HCT116 (cell line): Measurements from ENCODE around the gene IRF2BP2. TPM values are rescaled to one million over a fixed set of nuclear protein-coding genes. Genes with fewer than 3 reads are reported as not detected.

ENCODE experiments used
- ATAC-seq: fragments of 200-7000 bp; cut with Tn5 transposase; 2 replicates; pipeline ENCODE4 v1.9.1; 2020; ENCODE audit warnings: mild to moderate bottlenecking, moderate library complexity
- BruUV-seq: library from RNA; stranded (reverse); fragments of 400-500 nt; replicated peaks from 2 replicates; lab custom pipeline; 2021; lab: Mats Ljungman, UMichigan
- CTCF ChIA-PET: fragments of 300-600 bp; sonication (Branson Sonifier 250); formaldehyde crosslinking; loops from one replicate; lab custom pipeline; 2021; ENCODE audit warnings: antibody characterized with exemption; lab: Charles Lee
- POLR2A ChIA-PET: fragments of 300-600, 350-600 bp; sonication (Branson Sonifier 250); formaldehyde crosslinking; loops from one replicate; lab custom pipeline; 2021; ENCODE audit warnings: antibody characterized with exemption; lab: Charles Lee
- RAD21 ChIA-PET, 2 experiments: fragments of 300-600 bp; sonication (Branson Sonifier 250); formaldehyde crosslinking; loops; one replicate each; lab custom pipeline; 2023; ENCODE audit warnings: low total read pairs in 2 of 2; ENCODE audit not compliant: uncharacterized antibody in 2 of 2, unreplicated experiment in 2 of 2, low non-redundant PET in 1 of 2; lab: Charles Lee
- DNase-seq: peaks from one replicate; pipeline ENCODE4 v3.0.0-alpha.2; 2010; ENCODE audit warnings: low read depth, low spot score
- H2AFZ ChIP-seq: fragments of 200-600 bp; shearing (Covaris generic), sonication (generic); 2 replicates; pipeline ENCODE4 v1.6.1; 2017; ENCODE audit warnings: low read depth, mixed run types, mixed read lengths, antibody characterized with exemption, low read length; ENCODE audit not compliant: poor library complexity, severe bottlenecking
- H3K27ac ChIP-seq: 2 replicates; pipeline ENCODE4 v1.5.1; 2012; ENCODE audit warnings: low read depth, low read length
- H3K27me3 ChIP-seq: fragments of 200-600 bp; sonication (generic); 2 replicates; pipeline ENCODE4 v1.6.1; 2016; ENCODE audit warnings: mixed run types, low read length, mixed read lengths; ENCODE audit not compliant: insufficient read depth
- H3K36me3 ChIP-seq, 2 experiments: fragments of 200-500 bp in 1 of 2; fragments of 200-600 bp in 1 of 2; sonication (Bioruptor generic) in 1 of 2; sonication (generic) in 1 of 2; 2 replicates each; pipeline versions ENCODE4 v1.5.1 to v1.6.1; 2014 to 2016; ENCODE audit warnings: low read length in 2 of 2, inconsistent platforms in 1 of 2, mixed read lengths in 1 of 2, mixed run types in 1 of 2; ENCODE audit not compliant: insufficient read depth in 2 of 2, control insufficient read depth in 1 of 2
- H3K4me1 ChIP-seq, 2 experiments: fragments of 200-600 bp in 1 of 2; sonication (generic) in 1 of 2; 2 replicates each; pipeline versions ENCODE4 v1.5.1 to v1.6.1; 2012 to 2017; ENCODE audit warnings: low read length in 2 of 2, inconsistent platforms in 1 of 2, mild to moderate bottlenecking in 1 of 2, mixed read lengths in 1 of 2, mixed run types in 1 of 2, moderate library complexity in 1 of 2; ENCODE audit not compliant: insufficient read depth in 2 of 2, control insufficient read depth in 1 of 2
- H3K4me2 ChIP-seq: fragments of 200-600 bp; sonication (generic); 2 replicates; pipeline ENCODE4 v1.6.1; 2017; ENCODE audit warnings: mixed run types, low read length, mixed read lengths
- H3K4me3 ChIP-seq, 2 experiments: fragments of 200-600 bp in 1 of 2; sonication (generic) in 1 of 2; replicated peaks in 1 of 2; 2 replicates each; pipeline ENCODE4 v1.5.1; 2011 to 2016; ENCODE audit warnings: low read length in 2 of 2, control low read depth in 1 of 2, low read depth in 1 of 2, mild to moderate bottlenecking in 1 of 2, mixed read lengths in 1 of 2, mixed run types in 1 of 2
- H3K79me2 ChIP-seq: fragments of 200-600 bp; sonication (generic); 2 replicates; pipeline ENCODE4 v1.6.1; 2017; ENCODE audit warnings: mild to moderate bottlenecking, mixed run types, low read length, moderate library complexity, mixed read lengths; ENCODE audit not compliant: insufficient read depth
- H3K9ac ChIP-seq: fragments of 200-600 bp; sonication (generic); 2 replicates; pipeline ENCODE4 v1.6.1; 2016; ENCODE audit warnings: low read length, mixed read lengths
- H3K9me2 ChIP-seq: fragments of 200-600 bp; sonication (generic), shearing (Covaris generic); 2 replicates; pipeline ENCODE4 v1.6.1; 2017; ENCODE audit warnings: mixed run types, mild to moderate bottlenecking, moderate library complexity; ENCODE audit not compliant: insufficient read depth
- H3K9me3 ChIP-seq, 2 experiments: fragments of 200-500 bp in 1 of 2; fragments of 200-600 bp in 1 of 2; sonication (Bioruptor generic) in 1 of 2; sonication (generic) in 1 of 2; 2 replicates each; pipeline ENCODE4 v1.6.1; 2014 to 2017; ENCODE audit warnings: low read length in 2 of 2, mixed read lengths in 2 of 2, inconsistent platforms in 1 of 2, low read depth in 1 of 2, mild to moderate bottlenecking in 1 of 2, mixed run types in 1 of 2, moderate library complexity in 1 of 2; ENCODE audit not compliant: control insufficient read depth in 1 of 2, insufficient read depth in 1 of 2
- H4K20me1 ChIP-seq: fragments of 200-600 bp; sonication (generic), shearing (Covaris generic); 2 replicates; pipeline ENCODE4 v1.6.1; 2017; ENCODE audit warnings: mixed run types, mild to moderate bottlenecking, moderate library complexity; ENCODE audit not compliant: insufficient read depth
- CBX3 ChIP-seq: IDR thresholded peaks from 2 replicates; pipeline ENCODE4 v1.6.1; 2012; ENCODE audit warnings: low read depth
- CEBPB ChIP-seq: IDR thresholded peaks from 2 replicates; pipeline ENCODE4 v1.6.1; 2012; ENCODE audit warnings: low read depth
- EGR1 ChIP-seq: IDR thresholded peaks from 2 replicates; pipeline ENCODE4 v1.6.1; 2012; ENCODE audit warnings: low read depth
- ELF1 ChIP-seq: IDR thresholded peaks from 2 replicates; pipeline ENCODE4 v1.6.1; 2012; ENCODE audit warnings: low read depth, borderline replicate concordance
- EZH2 ChIP-seq: fragments of 200-600 bp; sonication (generic); IDR thresholded peaks from 2 replicates; pipeline ENCODE4 v1.6.1; 2017; ENCODE audit warnings: antibody characterized with exemption, mixed run types
- FOSL1 ChIP-seq: IDR thresholded peaks from 2 replicates; pipeline ENCODE4 v1.6.1; 2012; ENCODE audit warnings: low read depth
- JUND ChIP-seq: IDR thresholded peaks from 2 replicates; pipeline ENCODE4 v1.6.1; 2012
- MAX ChIP-seq: IDR thresholded peaks from 2 replicates; pipeline ENCODE4 v1.6.1; 2012
- POLR2A ChIP-seq: IDR thresholded peaks from 2 replicates; pipeline ENCODE4 v1.7.0; 2011; ENCODE audit warnings: borderline replicate concordance; ENCODE audit not compliant: insufficient read depth, insufficient read length; ENCODE audit errors: extremely low read depth
- POLR2AphosphoS5 ChIP-seq: IDR thresholded peaks from 2 replicates; pipeline ENCODE4 v1.6.1; 2011; ENCODE audit warnings: mild to moderate bottlenecking, low read depth, low read length, moderate library complexity
- SP1 ChIP-seq: IDR thresholded peaks from 2 replicates; pipeline ENCODE4 v1.6.1; 2012; ENCODE audit warnings: low read depth
- SRF ChIP-seq: IDR thresholded peaks from 2 replicates; pipeline ENCODE4 v1.6.1; 2012; ENCODE audit warnings: low read depth
- TCF7L2 ChIP-seq: IDR thresholded peaks from 2 replicates; pipeline ENCODE4 v1.7.0; 2011; ENCODE audit warnings: borderline replicate concordance, inconsistent platforms; ENCODE audit not compliant: insufficient read depth, insufficient read length; ENCODE audit errors: extremely low read depth
- YY1 ChIP-seq: IDR thresholded peaks from 2 replicates; pipeline ENCODE4 v1.6.1; 2011; ENCODE audit warnings: low read length, low read depth, moderate library complexity, mild to moderate bottlenecking; ENCODE audit not compliant: insufficient replicate concordance; ENCODE audit errors: extremely low read depth
- ZBTB33 ChIP-seq: IDR thresholded peaks from 2 replicates; pipeline ENCODE4 v1.6.1; 2011; ENCODE audit warnings: mild to moderate bottlenecking, low read length, moderate library complexity; ENCODE audit not compliant: insufficient replicate concordance; ENCODE audit errors: extremely low read depth
- ZFX ChIP-seq: fragments of 450-650 bp; IDR thresholded peaks from 2 replicates; pipeline ENCODE4 v1.6.1; 2017
- ZNF274 ChIP-seq: fragments of 200-500 bp; sonication (Bioruptor generic); IDR thresholded peaks from 2 replicates; pipeline ENCODE4 v1.6.1; 2014; ENCODE audit warnings: mild to moderate bottlenecking, low read depth, low read length, inconsistent platforms
- intact Hi-C: fragments of 100-400 bp; cut with micrococcal nuclease; formaldehyde crosslinking; loops from 2 replicates; pipeline ENCODE4 v1.10.0; 2022
- total RNA-seq: library from RNA; stranded (reverse); gene quantifications from one replicate; pipeline ENCODE4 v1.2.1, GENCODE V29; 2021; ENCODE audit not compliant: unreplicated experiment

Gene IRF2BP2
- total RNA-seq, 1 experiment from 2014 or later = 61.3 TPM

- H3K36me3 ChIP-seq = no peaks in the 10 kb centered on the region
- TF ChIP-seq POLR2A (no peak), EGR1 (no peak), ELF1 (no peak), MAX (peak; percentile 41; the same call in 1 of the 2 replicates), YY1 (peak; percentile 15), CEBPB (no peak), FOSL1 (peak; percentile 93), ZBTB33 (no peak), SP1 (peak; percentile 55), POLR2AphosphoS5 (peak; percentile 28; the same call in 1 of the 2 replicates), EZH2 (no peak), CBX3 (0 out of 2 replicates have a peak, but pooled peaks have one; percentile 34), ZFX (no peak), JUND (peak; percentile 82), ZNF274 (no peak), SRF (no peak), TCF7L2 (peak; percentile 78)
- H3K4me2 ChIP-seq = peak overlapping the region; percentile 64
- H3K27ac ChIP-seq = no peak overlapping the region
- H3K79me2 ChIP-seq = no peaks in the 10 kb centered on the region
- H3K27me3 ChIP-seq = no peaks in the 10 kb centered on the region
- ChIA-PET CTCF (no interaction called here), POLR2A (interaction anchor here (1.0 to 2.7 kb wide), 2 partner anchors 46 to 48 kb away, joined by 4 to 12 read pairs; no protein-coding TSS in a partner anchor), RAD21 (no interaction called here)
- H4K20me1 ChIP-seq = no peaks in the 10 kb centered on the region
- ATAC-seq (peak; percentile 86), DNase-seq (peak; percentile 69)
- no TSS peak for BruUV-seq
- H3K9ac ChIP-seq = peak overlapping the region; percentile 18
- no peaks in the 10 kb centered on the region for H3K9me3 ChIP-seq
- H3K4me1 ChIP-seq = peaks cover 27 to 56% of the 10 kb centered on the region in 2 experiments; a peak in 3 of 4 replicates
- H3K4me3 ChIP-seq = peak overlapping the region in 1 of 2 experiments; percentile 13; a peak in 1 of 4 replicates
- H2AFZ ChIP-seq = peak overlapping the region; percentile 63
- intact Hi-C loops = no loop called here
- H3K9me2 ChIP-seq = no peaks in the 10 kb centered on the region
Measured at GRCh38 chr1:234659538-234659937, 49.6 kb upstream of the IRF2BP2 start.
